Measurements from ENCODE around the gene TREML2.

The TREML2 gene

DNA sequence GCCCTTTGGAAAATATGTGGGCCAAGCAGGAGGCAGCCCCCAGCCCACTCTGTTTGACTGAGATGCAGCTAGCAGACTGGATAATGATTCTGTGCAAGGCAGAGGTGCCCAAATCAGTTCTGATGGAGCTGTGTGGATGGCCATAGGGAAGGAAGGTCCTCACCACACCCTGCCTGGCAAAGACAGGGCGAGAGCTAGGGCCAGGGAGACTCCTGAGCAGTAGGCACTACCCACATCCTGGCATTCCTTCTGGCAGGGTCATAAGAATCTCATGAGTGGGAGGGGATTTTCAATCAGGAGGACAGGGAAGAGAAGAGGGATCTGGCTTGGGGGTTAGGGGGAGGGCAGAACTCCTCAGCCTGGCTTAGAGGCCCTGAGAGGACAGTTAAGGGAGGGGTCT is 19.4 kb downstream of the TREML2 start:
- in situ Hi-C loops (cut with HindIII; ENCODE audit: low sequenced_read_pairs), result loop anchor here (25.0 kb wide), 1 partner anchor 94 kb away; no protein-coding TSS in a partner anchor

DNA sequence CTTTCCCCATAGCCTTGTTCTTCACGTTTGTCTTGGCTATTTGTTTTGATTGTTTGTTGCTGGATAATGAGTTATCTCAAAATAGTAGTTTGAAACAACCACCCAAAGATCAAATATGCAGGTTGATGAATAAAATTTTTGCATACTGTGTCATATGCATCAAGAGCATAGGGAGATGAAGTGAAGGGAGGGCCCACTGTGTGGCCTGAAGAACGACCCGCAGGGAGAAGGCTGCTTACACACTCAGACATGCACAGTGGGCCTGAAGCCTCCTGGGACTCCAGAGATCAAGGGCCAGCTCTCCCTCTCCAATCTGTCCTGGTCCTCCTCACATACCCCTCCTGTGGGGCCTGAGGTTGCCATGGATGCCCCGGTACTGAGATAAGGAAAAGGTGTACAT is 21.8 kb downstream of the TREML2 start:
- in situ Hi-C loops (cut with HindIII; ENCODE audit: low sequenced_read_pairs), result loop anchor here (25.0 kb wide), 1 partner anchor 92 kb away; no protein-coding TSS in a partner anchor

DNA sequence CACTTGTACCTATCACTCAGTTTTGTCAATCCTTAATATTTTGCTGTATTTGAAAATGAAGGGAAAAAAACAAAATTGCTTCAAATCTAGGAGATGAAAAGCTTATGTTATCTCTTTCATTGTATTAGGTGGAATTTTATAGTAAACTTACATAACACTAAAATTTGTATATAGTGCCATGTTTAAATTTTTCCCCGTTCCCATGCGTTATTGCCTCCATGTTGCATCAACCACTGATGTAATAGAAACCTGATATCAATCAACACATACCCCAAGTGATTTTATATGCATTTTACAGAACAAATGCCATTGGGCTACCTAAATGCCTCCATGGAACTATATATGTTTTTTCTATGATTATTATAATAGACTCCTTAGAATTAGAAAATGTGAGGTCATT is 23.3 kb downstream of the TREML2 start:
- in situ Hi-C loops (cut with HindIII; ENCODE audit: low sequenced_read_pairs), result loop anchor here (25.0 kb wide), 1 partner anchor 90 kb away; no protein-coding TSS in a partner anchor

DNA sequence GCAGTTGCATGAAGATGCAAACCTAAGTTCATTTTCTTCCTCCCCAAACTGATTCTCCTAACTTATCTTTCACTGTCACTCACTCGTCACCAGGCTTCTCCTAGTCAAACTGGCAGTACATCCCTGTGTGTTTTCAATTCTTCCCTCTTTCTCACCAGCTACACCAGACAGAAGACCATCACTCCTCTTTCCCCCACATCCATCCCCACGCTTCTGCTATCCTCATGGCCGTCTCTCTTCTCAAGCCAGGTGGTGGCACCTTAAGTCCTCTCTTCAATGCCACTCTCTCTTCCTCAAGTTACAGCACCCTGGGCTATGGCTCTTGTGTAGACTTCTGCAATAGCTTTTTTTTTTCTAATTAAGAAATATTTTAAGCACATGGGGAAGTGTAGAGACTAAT is 23.7 kb downstream of the TREML2 start:
- in situ Hi-C loops (cut with HindIII; ENCODE audit: low sequenced_read_pairs), result loop anchor here (25.0 kb wide), 1 partner anchor 90 kb away; no protein-coding TSS in a partner anchor

DNA sequence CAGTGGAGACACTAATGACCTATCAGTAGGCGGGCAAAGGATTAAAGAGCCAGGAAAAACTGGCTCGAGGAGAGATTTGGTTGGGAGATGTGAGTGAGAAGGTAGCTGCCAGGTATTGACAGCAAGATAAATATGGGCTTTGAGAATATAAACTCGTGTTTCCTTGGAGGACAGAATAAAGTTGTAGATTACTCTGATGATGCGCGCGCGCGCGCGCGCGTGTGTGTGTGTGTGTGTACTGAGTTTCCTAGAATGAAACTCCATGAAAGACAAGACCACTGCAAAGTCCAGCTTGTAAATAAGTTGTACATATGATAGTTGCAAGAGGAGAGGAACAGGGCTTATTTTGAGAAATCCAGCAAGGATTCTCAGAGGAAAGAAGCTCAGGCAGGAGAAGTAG is 24.8 kb downstream of the TREML2 start:
- in situ Hi-C loops (cut with HindIII; ENCODE audit: low sequenced_read_pairs), result loop anchor here (25.0 kb wide), 1 partner anchor 89 kb away; no protein-coding TSS in a partner anchor

DNA sequence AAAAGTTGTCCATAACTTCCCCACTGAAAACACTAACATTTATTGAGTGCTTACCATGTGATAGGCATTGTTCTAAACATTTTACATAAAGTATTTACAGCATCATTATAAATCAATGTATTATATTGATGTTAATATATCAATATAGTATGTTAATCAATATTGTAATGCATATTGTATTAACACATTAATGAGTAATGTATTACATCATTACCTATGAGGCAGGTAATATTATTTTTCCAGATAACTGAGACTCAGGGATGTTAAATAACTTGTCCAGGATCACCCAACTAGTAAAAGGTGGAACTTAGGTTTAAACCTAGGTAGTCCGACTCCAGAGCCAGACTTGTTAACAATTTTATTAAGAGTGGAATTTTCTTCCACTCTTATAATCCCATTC is 25.9 kb downstream of the TREML2 start:
- in situ Hi-C loops (cut with HindIII; ENCODE audit: low sequenced_read_pairs), result loop anchor here (25.0 kb wide), 1 partner anchor 88 kb away; no protein-coding TSS in a partner anchor

DNA sequence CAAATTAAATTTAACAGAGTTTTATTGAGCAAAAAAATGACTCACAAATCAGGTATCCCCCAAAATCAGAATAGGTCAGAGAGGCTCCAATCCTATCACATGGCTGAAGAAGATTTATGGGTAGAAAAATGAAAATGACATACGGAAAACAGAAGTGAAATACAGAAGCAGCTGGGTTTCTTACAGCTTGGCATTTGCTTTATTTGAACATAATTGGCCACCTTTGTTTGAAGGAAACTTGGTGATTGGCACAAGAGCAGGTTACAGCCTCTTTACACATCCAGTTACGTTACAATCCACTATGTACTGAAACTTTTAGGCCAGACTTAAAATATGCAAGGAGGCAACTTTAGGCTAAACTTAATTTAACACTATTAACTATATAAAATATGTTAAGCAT is 26.3 kb downstream of the TREML2 start:
- in situ Hi-C loops (cut with HindIII; ENCODE audit: low sequenced_read_pairs), result loop anchor here (25.0 kb wide), 1 partner anchor 87 kb away; no protein-coding TSS in a partner anchor

DNA sequence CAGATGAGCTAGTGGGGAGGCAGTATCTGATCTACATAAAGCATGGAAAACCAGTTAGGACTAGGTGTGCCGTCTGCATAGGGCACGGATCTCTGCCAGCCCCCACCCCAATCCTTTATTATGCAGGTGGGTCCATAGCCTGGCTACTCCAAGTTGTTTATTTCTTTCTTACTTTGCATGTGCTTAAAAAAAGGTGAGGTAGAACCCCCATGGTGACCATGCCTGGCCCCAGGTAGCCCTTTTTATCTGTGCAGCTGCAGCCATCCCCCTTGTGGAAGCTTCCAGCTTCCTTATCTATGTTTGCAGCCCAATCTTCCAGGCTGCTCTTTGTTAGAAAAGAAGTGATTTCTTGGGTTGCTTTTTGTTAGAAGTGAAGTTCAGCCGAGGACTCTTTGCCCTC is 29.0 kb downstream of the TREML2 start:
- in situ Hi-C loops (cut with HindIII; ENCODE audit: low sequenced_read_pairs), result no loop called here

DNA sequence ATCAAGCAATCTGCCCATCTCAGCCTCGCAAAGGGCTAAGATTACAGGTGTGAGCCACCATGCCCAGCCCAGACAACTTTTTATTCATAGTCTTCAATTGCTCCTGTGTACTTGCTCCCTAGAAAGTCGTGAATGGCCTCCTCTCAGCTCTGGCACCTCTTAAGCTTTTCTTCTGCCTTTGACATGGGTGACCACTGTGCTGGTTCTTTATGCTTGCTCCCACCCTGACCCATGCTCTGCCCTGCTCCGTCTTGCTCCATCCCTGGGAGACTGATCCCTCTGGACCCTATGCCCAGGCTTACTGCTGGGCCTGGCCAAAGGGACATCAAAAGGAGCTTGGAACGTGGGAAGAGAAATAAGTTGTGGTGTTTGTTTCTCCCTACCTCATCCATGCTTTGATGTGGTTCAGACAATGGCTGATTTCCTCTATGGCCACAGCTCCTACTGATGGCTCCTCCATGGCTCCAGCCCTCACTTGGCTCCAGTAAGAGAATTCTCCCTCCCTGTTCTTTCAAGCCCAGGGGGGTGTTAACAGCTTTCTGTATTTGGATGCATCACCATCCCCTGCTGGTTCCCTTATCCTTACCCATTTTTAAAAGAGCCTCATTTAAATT is 30.3 kb downstream of the TREML2 start:
- in situ Hi-C loops (cut with HindIII; ENCODE audit: low sequenced_read_pairs), result no loop called here

DNA sequence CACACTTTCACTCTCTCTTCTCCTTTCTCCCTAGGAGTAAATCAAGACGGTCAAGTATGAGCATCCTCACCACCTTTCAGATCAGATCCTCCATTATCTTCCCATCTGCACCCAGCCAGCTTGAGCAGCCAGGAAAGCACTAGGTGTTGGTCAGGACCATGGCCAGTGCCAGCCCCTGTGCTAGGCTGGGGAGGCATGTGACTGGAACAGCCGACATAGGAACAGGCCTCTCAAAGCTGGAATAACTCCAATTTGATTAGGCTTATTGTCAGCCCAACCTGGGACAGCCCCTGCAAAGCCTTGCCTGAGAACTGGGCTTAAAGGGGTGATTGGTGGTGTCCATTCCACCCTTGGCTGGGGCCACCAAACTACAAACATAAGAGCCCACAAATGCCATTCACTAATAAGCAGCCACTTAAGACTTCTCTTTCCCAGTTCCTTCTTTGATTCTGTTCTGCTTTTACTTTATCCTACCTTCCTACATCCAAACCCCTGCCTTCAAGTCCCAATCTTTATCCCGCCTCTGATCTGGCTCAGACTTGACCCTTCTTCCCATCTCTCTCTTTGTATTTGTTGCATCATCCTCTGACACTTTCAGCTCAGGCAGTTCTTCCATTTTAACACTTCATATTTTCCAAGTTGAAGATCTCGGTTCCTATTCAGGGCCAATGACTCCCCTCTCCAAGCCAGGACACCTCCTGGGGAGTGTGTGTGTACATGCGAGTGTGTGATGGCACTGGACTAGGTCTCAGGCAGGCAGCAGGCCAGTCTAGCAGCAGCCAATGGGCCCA is 33.6 kb downstream of the TREML2 start:
- in situ Hi-C loops (cut with HindIII; ENCODE audit: low sequenced_read_pairs), result no loop called here

DNA sequence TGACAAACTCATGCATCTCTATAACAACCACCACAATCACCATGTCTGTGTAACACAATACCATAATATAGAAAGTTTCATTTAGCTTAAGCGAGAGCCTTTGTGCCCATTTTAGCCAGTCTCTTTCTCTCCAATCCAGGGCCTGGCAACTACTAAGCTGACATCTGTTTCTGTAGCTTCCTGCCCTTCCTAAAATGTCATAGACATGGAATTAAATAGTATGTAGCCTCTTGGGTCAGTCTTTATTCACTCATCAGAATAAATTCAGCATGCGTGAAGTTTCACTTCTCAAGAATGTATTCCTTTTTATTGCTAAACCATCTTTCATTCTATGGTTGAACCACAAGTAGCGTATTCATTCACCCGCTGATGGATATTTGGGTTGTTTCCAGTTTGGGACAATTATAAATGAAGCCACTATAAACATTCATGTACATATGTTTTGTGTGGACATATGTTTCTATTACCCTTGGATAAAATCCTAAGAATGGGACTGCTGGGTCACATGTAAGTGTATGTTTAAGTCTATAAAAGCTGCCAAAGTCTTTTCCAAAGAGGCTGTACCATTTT is 36.3 kb downstream of the TREML2 start:
- in situ Hi-C loops (cut with HindIII; ENCODE audit: low sequenced_read_pairs), result no loop called here

DNA sequence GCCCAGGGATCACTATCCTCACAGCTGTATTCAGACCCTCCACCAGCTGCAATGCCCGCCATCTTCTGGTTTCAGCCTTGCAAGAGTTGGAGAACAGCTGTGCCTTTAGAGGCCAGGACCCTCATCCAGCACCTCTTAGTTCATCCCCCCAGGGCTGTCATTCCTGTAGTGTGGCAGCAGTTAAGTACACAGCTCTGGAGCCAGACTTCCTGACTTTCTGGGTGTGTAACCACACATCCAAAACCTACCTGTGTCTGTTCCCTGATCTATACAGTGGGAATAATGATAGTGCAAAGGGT is 37.6 kb downstream of the TREML2 start:
- in situ Hi-C loops (cut with HindIII; ENCODE audit: low sequenced_read_pairs), result no loop called here

DNA sequence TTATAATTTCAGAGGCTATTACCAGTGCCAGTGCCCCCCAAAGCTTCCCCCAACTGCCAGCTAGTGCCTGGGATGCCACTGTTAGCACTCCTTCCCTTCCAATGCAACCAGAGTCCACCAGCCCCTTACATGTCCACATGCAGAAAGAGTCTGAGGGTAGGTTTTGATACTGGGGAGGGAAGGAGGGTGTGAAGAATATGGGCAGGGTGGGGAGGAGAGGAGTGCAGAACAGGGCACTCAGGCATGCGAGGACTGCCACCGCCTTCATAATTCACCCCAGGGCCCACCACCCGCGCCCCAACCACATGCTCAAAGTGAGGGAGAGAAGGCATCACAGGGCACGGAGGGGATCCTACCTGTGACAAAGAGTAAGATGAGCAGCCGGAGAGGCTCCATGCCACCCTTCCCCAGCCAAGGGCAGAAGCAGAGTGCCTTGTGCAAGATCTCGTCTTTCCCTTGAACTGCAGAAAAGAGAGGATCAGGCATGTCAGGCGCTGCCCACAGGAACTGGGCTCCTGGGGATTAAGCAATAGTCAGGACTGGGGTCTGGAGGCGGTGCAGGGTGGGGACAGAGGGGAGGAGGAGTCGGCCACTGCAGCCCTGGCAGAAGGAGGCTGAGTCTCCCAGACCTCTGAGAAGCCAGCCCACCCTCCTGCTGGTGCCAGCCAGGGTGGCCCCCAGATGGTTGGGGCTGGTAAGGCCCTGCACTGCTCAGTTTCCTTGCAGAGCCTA is 38.1 kb downstream of the TREML2 start, which contains the start of gene TREM2:
TSS of gene TREM2 (minus strand) at position 430 of the 732 bp plus-strand sequence. CDS start at position 396, 34 bp downstream.
- in situ Hi-C loops (cut with HindIII; ENCODE audit: low sequenced_read_pairs), result no loop called here

DNA sequence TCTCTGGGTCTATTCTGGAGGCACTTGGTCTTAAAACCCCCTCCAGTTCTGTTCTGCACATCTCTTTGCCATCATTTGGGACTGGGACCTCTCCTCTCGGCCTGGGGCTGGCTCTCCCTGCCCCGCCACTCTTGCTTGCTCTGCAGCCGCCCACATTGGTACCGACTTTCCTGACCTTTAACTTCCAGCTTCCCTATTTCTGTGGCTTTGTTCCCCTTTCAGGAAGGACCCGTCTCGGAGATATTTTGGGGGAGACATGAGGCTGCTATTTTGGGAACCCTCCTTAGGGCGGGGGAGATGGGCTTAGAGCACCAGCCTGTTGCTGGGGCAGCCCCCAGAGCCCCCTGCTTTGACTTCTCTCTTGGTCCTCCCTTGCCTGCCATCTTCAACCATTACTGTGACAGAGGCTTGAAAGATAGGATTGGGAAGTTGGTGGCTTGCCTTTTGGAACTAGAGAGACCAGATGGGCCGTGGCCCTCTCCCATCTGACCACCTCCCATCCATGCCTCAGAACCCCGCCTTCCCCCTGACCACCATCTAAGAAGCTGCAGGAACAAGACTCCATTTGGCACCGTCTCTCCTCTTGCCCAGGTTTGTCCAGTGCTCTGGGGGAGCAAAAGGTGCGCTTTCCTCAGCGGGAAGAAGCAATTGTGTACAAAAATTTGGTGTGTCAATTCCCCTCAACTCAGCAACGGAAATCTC is 38.9 kb downstream of the TREML2 start:
- in situ Hi-C loops (cut with HindIII; ENCODE audit: low sequenced_read_pairs), result no loop called here

DNA sequence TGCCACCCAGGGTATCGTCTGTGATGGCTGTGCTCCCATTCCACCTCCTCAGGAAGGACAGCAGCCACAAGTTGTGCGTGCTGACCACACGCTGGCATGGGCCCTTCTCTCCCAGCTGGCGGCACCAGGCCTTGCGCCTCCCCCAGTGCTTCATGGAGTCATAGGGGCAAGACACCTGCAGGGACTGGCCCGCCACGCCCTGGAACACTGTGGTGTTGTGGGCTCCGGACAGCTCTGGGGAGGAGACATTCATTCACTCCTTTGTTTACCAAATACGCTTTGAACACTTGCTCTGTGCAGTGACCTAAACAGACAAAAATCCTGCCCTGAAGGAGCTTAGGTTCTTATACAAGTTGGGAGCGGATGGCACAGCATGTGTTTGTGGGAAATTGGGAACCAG is 39.6 kb downstream of the TREML2 start:
- in situ Hi-C loops (cut with HindIII; ENCODE audit: low sequenced_read_pairs), result no loop called here

DNA sequence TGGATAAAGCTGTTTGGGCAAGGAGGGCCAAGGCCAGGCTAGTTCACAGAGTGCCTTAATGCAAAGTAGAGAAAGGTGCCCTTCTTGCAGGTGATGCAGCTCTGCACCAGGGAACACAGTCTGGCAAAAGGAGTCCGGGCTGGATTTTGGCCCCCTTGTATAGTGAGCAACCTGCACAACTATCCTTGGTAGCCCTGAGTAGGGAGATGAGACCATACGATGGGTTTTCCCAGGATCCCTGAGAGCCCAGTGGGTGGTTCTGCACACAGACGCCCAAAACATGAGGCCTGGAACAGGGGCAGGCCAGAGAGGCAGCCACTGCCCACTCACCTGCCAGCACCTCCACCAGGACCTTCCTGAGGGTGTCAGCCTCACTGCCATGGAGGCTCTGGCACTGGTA is 40.0 kb downstream of the TREML2 start:
- in situ Hi-C loops (cut with HindIII; ENCODE audit: low sequenced_read_pairs), result no loop called here

DNA sequence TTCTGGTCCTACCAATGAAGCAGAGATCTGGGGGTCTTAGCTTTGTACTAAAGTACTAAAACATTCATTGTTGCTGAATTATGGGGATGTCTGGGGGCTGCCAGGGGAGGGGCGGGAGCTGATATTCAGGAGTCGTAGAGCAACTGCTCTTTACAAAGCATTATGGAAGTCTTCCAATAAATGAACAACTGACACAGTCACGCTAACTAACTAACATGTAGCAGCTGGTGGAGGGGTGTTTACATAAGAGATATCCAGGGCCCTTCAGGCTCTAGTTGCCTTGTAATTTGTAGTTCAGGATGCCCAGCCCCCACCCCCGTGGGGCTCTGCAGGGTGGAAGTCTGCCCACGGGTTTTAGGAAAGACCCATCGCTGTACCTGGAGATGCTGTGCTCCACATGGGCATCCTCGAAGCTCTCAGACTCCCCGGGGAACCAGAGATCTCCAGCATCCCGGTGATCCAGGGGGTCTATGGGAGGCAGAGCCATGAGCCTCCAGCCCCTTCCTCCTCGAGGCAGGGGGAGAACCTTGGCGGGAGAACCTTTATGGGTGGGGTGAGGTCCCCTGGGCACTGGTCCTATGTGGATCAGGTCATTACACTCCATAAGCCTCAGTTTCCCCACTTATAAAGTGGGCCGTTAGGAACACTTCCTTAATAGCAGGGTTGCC is 41.4 kb downstream of the TREML2 start:
- in situ Hi-C loops (cut with HindIII; ENCODE audit: low sequenced_read_pairs), result no loop called here

DNA sequence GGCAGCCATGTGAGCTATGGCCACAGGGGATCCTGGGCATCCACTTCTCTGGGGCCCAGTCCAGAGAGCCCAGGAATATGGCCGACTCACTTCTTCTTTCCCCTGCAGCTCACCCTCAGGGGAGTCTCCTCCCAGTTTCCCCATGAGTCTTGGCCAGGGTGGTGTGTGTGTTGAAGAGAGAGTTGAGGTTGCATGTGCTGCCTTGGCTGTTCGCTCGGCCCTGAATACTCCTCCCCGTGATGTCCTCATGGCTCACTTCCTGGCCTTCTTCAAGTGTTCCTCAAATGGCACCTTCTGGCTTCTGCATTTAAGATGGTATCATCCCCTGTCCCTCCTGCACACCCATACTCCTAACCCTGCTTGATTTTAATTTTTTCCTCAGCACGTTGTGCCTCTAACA is 43.6 kb downstream of the TREML2 start:
- in situ Hi-C loops (cut with HindIII; ENCODE audit: low sequenced_read_pairs), result no loop called here

DNA sequence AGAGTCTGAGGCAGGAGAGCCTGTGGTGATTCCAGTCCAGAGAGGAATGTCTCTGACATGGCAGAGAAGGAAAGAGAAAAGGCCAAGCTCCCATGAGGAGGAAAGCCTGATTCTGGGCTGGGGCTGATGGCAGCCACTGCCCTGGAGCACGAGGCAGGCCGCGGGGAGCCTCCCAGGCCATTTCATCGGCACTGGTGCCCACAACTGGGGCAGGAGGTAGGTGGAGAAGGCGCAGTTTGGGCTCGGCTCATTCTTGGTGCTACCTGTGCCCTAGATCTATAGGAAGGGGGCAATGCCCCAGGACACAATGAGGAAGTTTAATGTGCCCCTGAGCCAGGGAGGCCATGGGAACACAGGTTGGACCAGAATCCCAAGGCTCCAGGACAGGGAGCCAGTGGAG is 44.2 kb downstream of the TREML2 start:
- in situ Hi-C loops (cut with HindIII; ENCODE audit: low sequenced_read_pairs), result no loop called here

DNA sequence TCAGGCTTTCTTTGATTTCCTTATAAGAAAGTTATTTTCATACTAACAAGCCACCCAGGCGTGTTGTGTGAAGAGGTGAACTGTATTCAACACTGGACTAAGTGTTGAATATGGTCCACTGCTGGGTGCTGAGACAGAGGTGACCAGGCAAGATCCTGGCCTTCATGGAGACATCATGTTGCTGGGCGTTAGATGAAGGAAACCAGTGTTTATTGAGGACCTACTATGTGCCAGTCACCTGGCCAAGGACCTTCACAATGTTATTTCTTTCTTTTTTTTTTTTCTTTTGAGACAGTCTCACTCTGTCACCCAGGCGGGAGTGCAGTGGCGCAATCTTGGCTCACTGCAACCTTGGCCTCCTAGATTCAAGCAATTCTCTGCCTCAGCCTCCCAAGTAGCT is 44.9 kb downstream of the TREML2 start:
- in situ Hi-C loops (cut with HindIII; ENCODE audit: low sequenced_read_pairs), result no loop called here

Data from DLD1 (cell line).